Left renal pelvis (tissue), 4 donors: ENCODE data around the gene CGN. TPM values are rescaled to one million over a fixed set of nuclear protein-coding genes. Genes with fewer than 3 reads are reported as not detected.

Experiments
- DNase-seq, 4 donors: peaks; one replicate each; pipeline ENCODE4 v3.0.0-alpha.2; 2013; ENCODE audit warnings: low read depth in 4 of 4, low spot score in 3 of 4
- polyA plus RNA-seq, 4 donors: library from polyadenylated mRNA; unstranded; fragments of 120-200 nt; gene quantifications; one replicate each; pipeline ENCODE4 v1.2.1, GENCODE V29; 2013; ENCODE audit not compliant: insufficient read length in 4 of 4

The CGN gene
- polyA plus RNA-seq, 4 donors = 6.6 to 54.1 (median 41.1) TPM

DNA sequence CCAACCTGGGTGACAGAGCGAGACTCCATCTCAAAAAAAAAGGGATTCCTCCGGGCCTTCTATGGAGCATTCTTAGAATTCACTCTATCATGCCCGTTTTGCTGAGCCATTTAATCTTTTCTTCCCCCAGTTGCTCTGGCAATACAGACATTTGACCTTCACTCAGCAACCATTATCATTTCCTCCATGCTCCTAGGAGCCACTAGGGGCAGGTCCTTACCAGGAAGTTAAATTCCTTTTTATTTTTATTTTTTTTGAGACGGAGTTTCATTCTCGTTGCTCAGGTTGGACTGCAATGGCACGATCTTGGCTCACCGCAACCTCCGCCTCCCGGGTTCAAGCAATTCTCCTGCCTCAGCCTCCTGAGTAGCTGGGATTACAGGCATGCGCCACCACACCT, 9.7 kb upstream of the CGN start:
- DNase-seq = no peak

DNA sequence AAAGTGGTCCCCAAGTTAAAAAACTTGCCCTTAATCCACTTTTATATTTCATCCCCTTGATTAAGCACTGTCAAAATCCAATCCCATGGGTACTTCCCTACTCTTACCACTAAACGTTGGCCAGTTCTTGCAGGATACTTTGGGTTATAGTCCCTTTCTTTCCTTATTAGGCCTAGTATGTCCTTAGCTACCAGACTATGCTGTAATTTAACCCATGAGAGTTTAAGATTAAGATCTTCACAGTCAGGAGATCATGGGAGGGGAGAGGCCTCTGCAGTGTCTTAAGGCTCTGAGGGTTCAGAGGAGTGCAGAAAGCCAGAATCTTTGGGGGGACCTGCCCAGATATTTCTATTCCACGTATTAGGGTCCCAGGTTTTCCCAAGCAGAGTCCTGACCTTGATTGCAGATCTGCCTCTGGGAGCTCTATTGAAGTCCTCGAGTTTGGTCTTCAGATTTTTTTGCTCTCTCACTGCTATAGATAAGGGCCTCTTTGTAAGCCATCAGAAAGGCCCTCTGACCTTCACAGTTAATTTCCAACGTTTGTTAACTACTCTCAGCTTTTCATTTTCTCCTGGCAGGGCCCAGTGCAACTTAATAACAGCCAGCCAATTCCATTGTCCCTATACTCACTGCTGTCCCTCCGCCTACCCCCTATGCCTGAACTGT, 9.0 kb upstream of the CGN start:
- no peak for DNase-seq

DNA sequence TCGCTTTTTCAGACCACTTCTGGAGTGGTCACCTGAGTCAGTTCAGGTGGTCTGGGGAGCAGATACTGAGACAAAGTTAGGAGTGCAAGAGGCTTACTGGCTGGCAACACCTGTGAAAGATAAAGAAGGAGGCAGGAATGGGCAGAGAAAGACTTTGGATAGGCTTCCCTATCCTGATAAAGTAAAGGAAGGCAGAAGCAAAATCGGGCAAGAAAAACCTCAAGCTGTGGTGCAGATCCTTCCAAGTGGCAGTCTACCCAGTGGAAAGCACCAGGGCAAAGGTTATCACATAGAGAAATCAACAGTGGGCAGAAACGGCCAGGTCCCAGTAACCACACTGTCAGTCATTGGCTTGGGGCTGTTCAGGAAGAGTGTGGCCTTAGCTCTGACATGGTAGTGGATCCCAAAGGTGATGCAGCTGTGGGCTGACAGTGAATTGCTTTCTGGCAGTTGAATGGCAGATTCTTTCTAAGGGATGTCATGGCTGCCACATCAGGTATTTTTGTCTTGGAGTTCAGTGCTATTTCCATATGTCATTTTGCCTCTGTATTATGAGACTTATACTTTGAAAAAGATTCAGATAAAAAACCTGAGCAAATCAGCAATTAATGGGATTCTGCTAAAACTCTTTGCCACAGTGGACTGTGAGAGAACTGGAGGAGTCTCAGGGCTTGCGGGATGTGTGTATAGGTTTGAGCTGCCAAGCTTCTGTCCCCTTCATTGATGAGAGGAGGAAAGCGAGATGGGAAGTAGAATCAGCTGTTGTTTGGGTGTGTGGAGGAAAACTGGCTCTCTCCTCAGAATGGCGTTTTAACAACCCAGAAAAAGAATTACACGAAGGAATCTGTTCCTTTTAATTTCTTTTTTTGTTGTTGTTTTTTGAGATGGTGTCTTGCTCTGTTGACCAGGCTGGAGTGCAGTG, 8.1 kb upstream of the CGN start:
- DNase-seq = no peak

DNA sequence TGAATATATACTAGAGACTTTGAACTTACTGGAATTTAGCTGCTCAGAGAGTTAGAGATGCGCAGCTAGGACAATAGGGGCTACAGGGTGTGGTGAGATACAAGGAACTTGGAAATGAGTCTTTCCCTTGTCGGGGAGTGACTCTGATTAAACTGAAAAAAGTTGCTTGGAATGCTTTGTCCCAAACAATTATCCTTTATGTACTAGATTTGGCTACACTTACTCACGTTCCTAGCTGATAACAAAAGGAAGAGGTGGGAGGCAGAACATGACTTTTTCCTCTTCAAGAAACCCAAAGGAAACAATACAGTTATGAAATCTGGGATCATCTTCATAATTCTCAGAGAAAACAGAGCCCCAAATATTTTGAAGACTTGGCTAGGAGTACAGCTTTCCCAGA, 6.9 kb upstream of the CGN start:
- DNase-seq = no peak

DNA sequence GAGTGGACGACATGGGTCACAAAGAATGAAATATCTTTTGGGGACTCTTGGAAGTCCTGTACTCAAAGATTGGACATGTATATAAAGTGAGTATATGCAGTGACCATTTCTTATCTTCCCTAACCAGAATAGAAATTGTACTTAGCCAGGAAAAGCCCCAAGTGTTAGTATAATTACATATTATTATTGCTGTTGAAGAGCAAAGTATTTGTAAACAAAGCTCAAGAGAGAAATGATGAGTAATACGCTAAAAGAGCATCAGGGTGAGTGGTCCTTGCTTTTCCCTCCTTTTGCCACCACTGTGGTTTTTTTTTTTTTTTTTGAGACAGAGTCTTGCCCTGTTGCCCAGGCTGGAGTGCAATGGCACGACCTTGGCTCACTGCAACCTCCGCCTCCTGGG, 6.4 kb upstream of the CGN start:
- no peak for DNase-seq

DNA sequence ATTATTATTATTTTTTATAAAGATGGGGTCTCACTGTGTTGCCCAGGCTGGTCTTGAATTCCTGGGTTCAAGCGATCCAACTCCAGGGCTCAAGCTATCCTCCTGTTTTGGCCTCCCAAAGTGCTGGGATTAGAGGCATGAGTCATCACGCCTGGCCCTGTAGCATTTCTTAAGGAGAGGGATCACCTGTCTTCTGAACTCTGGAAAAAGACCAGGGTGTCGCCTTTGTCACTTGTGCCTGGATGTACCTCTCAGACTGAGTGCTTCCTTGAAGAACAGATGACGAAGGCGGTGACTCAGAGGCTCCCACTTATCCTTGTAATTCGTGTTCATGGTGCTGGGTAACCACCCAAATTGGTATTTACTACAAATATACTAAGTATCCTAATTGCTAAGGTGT, 2.4 kb upstream of the CGN start:
- no peak for DNase-seq

DNA sequence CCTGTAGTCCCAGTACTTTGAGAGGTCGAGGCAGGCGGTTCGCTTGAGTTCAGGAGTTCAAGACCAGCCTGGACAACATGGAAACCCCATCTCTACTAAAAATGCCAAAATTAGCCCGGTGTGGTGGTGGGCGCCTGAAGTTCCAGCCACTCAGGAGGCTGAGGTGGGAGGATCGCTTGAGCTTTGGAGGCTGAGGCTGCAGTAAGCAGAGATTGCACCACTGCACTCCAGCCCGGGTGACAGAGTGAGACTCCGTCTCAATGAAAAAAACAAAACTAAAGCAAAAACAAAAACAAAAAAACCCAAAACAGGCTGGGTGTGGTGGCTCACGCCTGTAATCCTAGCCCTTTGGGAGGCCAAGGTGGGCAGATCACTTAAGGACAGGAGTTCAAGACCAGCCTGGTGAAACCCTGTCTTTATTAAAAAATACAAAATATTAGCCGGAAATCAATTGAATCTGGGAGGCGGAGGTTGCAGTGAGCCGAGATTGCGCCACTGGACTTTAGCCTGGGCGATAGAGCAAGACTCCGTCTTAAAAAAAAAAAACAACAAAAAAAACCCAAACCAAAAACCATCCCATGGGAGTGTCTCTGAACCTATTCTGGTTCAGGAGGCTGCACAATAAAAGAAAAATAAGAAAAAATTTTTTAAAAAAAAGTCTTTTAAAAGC, 1.7 kb upstream of the CGN start:
- DNase-seq = no peak

DNA sequence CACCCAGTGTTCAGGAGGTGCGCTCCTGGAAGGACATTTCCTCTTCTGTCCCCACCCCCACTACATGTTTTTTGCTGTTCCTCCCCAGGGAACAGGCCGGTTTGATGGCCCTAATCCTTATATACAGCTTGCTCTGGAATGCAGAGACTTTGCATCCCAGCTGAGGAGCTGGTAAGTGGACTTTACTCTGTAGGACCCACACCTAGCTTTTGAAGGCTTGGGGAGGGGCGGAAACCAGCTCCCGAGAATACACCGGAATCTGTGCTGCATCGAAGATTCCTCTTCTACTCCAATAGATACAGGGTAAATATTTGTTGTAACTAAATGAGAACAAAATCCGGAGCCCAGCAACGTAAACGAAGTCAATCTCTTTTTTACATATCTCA, 1.2 kb upstream of the CGN start:
- DNase-seq = no peak

DNA sequence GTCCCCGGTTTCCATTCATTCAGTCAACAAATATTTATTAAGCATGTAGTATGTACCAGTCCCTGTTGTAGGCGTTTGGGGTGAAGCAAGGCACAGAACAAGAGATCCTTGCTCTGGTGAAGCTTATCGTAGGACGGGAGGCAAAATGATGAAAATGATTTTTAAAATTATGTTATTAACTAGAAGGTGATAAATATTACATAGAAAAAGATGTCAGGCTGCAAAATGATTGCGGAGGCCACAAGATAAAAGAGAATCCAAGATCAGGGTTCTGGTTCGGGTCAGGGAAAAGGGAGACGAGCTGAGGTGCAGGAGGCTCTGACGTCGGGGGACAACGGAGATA, 602 bp upstream of the CGN start:
- DNase-seq = no peak

DNA sequence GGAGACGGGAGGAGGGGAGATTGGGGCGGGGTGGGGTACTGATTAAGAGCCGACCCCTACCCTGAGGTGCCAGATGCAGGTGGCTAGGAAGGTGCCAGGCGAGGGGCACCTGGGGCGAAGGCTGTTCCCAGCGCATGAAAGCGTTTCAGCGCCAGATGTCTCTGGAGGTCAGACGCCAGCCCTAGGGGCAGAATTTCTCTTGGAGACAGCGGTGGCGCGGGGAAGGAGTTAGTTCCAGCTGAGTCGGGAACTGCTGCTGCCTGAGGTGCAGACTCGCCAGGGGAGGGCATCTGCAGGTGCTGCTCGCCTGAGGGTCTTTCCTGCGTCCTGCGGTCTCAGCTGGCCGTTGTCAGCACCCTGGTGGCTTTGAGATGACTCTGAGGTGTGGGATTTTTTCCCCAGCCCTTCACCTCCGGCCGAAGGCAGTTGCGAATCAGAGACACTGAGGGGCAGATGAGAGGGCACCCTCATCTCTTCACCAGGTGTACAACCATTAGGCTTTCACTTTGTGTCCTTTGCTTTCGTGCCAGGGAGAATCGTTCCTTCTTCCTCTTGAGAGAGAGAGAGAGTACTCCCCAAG, 539 bp downstream of the CGN start:
- DNase-seq = no peak

DNA sequence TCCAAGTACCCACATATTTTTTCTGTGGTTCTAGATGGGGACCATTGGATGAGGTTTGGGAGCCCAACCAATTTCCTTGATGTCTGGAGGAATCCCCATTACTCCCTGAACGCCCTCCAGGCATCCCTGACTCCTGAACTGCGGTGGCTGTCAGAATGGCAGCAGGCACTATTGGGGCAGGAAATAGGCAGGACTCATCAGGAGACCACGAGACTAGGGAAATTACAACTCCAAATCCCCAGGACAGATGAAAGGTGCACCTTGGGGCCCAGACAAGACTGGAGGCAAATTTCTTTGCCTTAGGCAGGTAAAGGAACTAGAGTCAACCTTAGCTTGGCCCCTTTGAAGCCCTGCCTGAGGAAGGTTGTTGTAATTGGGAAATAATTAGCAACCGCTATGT, 1.1 kb downstream of the CGN start:
- no peak for DNase-seq

DNA sequence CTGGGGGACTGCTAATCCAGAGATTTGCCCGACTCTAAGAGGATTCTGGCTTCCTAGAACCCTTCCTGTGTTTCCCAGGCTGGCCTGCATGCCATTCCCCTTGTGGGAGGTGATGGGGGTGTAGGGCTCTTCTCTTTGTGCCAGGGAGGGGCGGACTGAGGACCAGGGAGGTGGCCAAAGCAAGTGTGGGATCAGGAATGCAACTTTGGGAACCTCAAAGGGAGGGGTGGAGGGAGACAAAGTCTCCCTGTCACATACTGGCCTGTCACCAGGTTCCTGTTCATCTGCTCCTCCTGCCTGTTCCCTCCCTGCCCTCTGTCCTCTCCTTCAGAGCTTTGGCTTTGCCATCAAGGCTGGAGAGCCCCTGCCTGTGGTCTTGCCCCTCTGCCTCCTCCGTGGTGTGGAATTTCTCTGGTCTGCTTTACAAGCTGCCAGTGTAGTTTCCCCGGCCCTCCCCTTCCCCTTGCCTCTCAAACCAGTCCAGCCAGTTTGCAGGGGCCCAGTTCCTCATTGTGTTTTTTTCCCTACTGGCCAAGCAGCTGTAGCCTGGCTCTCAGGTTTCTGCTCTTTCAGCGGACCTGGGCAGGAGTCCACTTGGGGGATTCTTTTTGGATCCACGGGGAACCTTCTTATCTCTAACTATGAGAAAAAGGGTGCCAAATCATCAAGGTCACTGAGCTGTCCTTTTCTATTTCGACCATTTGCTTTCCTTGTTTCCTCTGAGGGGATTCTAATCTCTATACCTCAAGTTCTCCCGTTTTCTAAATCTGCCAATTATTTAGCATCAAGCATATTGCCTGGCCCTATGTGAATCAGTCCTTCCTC, 1.8 kb downstream of the CGN start:
- DNase-seq = no peak

DNA sequence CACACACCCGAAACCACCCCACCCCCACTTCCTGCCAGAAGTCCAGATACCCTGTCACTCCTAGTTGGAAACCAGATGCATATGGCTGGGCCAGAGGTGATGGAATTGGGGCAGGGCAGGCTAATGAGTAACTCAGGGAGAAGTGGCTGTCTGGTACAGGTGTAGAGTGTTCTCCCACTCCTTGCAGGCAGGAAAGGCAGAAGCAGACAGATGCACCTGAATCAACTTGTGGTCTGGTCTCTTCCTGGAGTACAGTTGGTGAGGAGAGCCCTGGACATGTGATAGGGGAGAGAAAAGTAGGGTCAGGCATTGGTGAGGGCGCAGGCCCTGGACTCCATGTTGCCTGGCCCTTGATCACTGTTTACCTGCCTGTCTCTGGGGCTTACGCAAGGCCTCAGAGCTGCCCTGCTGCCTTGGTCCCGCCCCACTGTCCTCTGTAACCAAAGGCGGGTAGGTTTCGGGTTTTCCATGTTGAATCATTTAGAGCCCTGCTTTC, 2.5 kb downstream of the CGN start:
- DNase-seq = no peak

DNA sequence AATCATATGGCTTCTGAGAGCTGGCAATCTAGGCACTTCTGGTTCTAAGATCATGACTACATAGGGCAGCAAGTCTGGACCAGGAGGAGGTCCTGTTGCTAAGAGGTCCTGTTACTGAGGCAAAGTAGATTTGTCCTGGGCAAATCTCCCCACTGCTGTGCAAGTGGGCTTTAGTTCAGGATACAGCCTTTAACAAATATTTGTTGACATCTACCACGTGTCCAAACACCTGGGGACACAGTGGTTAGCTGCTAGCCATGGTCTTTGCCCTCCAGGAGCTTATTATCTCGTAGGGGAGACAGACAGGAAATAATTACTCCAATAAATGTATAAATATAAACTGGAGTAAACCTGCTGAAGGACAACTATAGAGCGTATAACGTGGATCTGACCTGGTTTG, 3.2 kb downstream of the CGN start:
- DNase-seq = no peak

DNA sequence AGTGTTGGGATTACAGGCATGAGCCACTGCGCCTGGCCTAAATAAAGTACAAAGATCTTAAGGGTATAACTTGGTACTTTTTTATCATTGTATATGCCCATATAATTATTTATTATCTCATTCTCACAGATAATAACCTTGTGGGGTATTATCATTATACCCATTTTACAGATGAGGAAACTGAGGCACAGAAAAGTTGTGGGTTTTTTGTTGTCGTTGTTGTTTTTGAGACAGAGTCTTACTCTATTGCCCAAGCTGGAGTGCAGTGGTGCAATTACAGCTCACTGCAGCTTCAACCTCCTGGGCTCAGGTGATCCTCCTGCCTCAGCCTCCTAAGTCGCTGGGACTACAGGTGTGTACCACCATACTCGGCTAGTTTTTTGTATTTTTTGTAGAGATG, 4.1 kb downstream of the CGN start:
- no peak for DNase-seq

DNA sequence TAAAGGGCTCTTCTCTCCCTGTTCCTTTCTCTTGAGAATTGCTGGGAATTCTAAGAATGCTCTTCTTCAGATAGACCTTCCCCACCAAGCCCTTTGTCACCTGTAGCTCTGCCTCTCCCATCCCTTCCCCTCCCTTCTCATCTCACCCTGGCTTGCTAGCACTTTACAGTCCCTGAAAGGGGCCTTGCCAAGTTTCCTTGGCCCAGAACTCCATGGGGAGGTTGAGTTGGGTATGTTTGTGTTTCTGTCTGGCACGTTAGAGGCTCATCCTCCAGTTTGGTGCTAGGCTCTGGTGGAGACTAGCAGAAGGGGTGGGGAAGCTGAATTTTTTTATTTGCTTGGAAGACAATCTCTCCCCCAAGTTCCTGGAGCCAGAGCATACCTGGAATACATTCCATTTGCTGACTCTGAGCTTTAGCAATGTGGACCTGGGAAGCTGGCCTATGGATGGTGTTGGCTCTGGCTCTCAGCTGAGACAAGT, 4.9 kb downstream of the CGN start:
- no peak for DNase-seq

DNA sequence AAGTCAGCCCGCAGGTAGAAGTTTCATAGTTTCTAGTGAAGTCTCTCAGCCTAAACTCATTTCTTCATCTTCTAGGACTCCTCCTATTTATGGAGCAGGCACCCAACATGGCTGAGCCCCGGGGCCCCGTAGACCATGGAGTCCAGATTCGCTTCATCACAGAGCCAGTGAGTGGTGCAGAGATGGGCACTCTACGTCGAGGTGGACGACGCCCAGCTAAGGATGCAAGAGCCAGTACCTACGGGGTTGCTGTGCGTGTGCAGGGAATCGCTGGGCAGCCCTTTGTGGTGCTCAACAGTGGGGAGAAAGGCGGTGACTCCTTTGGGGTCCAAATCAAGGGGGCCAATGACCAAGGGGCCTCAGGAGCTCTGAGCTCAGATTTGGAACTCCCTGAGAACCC, 7.2 kb downstream of the CGN start:
- DNase-seq = no peak

DNA sequence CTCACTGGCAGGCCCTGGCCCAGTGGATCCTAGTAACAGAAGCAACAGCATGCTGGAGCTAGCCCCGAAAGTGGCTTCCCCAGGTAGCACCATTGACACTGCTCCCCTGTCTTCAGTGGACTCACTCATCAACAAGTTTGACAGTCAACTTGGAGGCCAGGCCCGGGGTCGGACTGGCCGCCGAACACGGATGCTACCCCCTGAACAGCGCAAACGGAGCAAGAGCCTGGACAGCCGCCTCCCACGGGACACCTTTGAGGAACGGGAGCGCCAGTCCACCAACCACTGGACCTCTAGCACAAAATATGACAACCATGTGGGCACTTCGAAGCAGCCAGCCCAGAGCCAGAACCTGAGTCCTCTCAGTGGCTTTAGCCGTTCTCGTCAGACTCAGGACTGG, 7.7 kb downstream of the CGN start:
- DNase-seq = no peak

DNA sequence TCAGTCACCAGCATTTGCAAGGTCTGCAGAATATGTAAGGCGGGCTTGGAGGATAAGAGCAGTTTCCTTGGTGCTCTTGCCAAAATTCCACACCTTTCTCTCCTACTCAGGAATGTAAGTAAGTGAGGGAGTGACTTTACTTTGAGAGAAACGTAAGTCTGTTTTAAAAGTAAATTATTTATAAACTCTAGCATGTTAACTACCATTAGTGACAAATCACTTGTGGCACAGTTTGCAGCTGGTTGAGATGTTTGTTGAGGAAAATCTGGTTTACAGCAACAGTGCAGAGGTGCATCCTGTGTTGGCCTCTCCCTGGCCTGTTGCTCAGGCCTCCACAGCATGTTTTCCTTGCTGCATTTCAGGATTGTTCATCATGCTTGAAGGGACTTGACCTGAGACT, 8.5 kb downstream of the CGN start:
- DNase-seq = no peak

DNA sequence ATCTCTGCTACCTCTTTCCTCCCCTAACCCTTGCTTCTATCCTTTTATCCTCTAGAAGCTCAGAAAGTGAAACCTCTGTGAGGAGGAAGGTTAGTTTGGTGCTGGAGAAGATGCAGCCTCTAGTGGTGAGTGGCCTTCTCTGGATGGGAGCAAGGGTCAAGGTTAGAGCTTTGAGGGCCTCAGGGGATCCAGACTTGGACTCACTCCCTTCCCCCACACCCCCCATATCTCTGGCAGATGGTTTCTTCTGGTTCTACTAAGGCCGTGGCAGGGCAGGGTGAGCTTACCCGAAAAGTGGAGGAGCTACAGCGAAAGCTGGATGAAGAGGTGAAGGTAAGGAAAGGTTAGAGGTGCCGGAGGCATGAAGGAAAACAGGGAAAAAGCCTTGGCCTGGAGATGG, 9.2 kb downstream of the CGN start:
- DNase-seq = no peak
